ENCODE data around the gene OR7D2. TPM values are rescaled to one million over a fixed set of nuclear protein-coding genes. Genes with fewer than 3 reads are reported as not detected.

The OR7D2 gene
- total RNA-seq, 2 donors from 2014 or later, result 0.17 TPM; not detected in 1

DNA sequence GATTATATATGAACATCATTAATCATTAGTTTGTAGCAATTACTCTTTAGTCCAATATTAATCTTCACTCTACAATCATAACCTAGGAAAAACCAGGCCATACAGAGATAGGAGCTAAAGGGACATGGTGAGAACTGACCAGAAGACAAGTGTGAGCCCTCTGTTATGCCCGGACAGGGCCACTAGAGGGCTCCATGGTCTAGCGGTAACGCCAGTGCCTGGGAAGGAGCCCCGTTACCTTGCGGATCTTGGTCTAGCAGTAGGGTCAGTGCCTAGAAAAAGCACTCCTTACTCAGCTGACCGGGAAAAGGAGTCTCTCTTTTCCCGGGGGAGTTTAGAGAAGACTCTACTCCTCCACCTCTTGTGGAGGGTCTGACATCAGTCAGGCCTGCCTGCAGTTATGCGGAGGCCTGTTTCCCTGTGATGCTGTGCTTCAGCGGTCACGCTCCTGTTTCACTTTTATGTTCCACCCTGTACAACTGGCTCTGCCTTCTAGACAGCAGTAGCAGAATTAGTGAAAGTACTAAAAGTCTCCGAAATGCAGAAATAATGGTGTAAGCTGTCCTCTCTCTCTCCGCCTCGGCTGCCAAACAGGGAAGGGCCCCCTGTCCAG lies 26.8 kb downstream of the OR7D2 start:
- 32% methylated on average over 13 of the region's 13 CpGs for WGBS
- Histone ChIP-seq H3K36me3 (no peaks in the 10 kb centered on the region), H3K27ac (no peak overlapping the region), H3K4me3 (no peak overlapping the region), H3K27me3 (replicated peaks; ENCODE audit: insufficient read depth) (no peaks in the 10 kb centered on the region), H3K9me3 (no peaks in the 10 kb centered on the region), H3K4me1 (replicated peaks) (no peaks in the 10 kb centered on the region)
- intact Hi-C loops (cut with DNase I), result loop anchor here (2.0 to 10.0 kb wide), 3 partner anchors 229 to 591 kb away; partner anchors contain the start of genes ZNF121 and ZNF266
- TF ChIP-seq POLR2AphosphoS5 (IDR thresholded peaks at IDR 0.05) (peak; percentile 22), POLR2A (IDR thresholded peaks at IDR 0.05) (no peak)
- TF ChIP-seq, protein P1, sequence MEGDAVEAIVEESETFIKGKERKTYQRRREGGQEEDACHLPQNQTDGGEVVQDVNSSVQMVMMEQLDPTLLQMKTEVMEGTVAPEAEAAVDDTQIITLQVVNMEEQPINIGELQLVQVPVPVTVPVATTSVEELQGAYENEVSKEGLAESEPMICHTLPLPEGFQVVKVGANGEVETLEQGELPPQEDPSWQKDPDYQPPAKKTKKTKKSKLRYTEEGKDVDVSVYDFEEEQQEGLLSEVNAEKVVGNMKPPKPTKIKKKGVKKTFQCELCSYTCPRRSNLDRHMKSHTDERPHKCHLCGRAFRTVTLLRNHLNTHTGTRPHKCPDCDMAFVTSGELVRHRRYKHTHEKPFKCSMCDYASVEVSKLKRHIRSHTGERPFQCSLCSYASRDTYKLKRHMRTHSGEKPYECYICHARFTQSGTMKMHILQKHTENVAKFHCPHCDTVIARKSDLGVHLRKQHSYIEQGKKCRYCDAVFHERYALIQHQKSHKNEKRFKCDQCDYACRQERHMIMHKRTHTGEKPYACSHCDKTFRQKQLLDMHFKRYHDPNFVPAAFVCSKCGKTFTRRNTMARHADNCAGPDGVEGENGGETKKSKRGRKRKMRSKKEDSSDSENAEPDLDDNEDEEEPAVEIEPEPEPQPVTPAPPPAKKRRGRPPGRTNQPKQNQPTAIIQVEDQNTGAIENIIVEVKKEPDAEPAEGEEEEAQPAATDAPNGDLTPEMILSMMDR (IDR thresholded peaks at IDR 0.05), result peak; percentile 55 to 79 (median 68)
- peak; percentile 58 for DNase-seq (ENCODE audit: low spot score)

DNA sequence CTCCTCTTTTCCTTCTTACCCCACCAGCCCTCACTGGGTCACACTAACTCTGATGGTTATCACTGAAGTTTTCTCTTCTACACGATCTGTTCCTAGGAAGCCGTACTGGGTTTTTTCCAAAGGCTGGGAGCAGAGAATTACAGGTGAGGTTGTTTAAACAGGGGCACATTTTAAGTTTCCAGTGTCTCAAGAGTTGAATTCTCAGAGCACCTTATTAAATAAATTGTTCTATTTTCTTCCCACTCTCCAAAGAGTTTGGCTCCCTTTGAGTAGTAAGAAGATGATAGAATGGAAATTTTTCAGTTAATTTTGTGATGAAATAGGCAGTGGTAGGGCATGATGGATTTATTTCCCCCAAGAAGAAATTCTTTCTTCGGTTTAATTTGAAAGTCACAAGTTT lies 40.7 kb downstream of the OR7D2 start, which contains the start of gene OR7D4:
TSS of gene OR7D4 (minus strand) at position 101 of the 400 bp plus-strand sequence. CDS start 4,752 bp downstream, outside the sequence.
- H3K27me3 ChIP-seq (replicated peaks; ENCODE audit: insufficient read depth), result no peaks in the 10 kb centered on the region
- 74% methylated on average over 3 of the region's 3 CpGs for WGBS
- no peaks in the 10 kb centered on the region for H3K9me3 ChIP-seq
- TF ChIP-seq, protein P1 (IDR thresholded peaks at IDR 0.05), result no peak
- TF ChIP-seq POLR2A (IDR thresholded peaks at IDR 0.05), result no peak
- no peak within 1 kb of the TSS for H3K4me3 ChIP-seq
- no peak within 1 kb of the TSS for H3K27ac ChIP-seq
- intact Hi-C loops (cut with DNase I), result no loop called here
- no peaks in the 10 kb centered on the region for H3K4me1 ChIP-seq (replicated peaks)
- DNase-seq (ENCODE audit: low spot score), result no peak
- no peaks in the 10 kb centered on the region for H3K36me3 ChIP-seq

Other genes starting within 250 kb of the OR7D2 start
- 1 to 10 TPM in 1 of 2 donors, under 1 TPM in 1; 0.14 to 1.2 TPM for gene MUC16, start 168.6 kb upstream of the OR7D2 start, total RNA-seq
- not detected for gene OR1M1, start 91.9 kb upstream of the OR7D2 start, total RNA-seq
- not detected for gene OR7G2, start 71.5 kb upstream of the OR7D2 start, total RNA-seq
- gene OR7G1, start 63.2 kb upstream of the OR7D2 start, total RNA-seq, result not detected
- not detected for gene OR7G3, start 52.0 kb upstream of the OR7D2 start, total RNA-seq
- gene ZNF317, start 38.6 kb upstream of the OR7D2 start, total RNA-seq, result 10 to 100 TPM; 18.3 to 22.9 TPM
- not detected for gene OR7D4, start 40.6 kb downstream of the OR7D2 start, total RNA-seq
- gene OR7E24, start 72.0 kb downstream of the OR7D2 start, total RNA-seq, result not detected
- 10 to 100 TPM in 1 of 2 donors, 1 to 10 TPM in 1; 9.6 to 19.4 TPM for gene ZNF699, start 130.9 kb downstream of the OR7D2 start, total RNA-seq
- 10 to 100 TPM; 19.4 to 30.3 TPM for gene ZNF559, start 145.2 kb downstream of the OR7D2 start, total RNA-seq
- gene ZNF177, start 184.0 kb downstream of the OR7D2 start, total RNA-seq, result 1 to 10 TPM; 7.1 to 8.1 TPM

All from prostate gland (tissue), 2 donors.